GM10266 (cell line): ENCODE results near the gene DOCK4.

Source experiments
- DNase-seq: peaks from one replicate; pipeline ENCODE4 v3.0.0; 2012; ENCODE audit errors: extremely low spot score
- CTCF ChIP-seq: IDR thresholded peaks from 2 replicates; pipeline ENCODE4 v1.5.1; 2012; ENCODE audit warnings: mild to moderate bottlenecking, low read depth; ENCODE audit not compliant: control insufficient read depth, insufficient read depth; ENCODE audit errors: missing control alignments

DOCK4 gene

DNA sequence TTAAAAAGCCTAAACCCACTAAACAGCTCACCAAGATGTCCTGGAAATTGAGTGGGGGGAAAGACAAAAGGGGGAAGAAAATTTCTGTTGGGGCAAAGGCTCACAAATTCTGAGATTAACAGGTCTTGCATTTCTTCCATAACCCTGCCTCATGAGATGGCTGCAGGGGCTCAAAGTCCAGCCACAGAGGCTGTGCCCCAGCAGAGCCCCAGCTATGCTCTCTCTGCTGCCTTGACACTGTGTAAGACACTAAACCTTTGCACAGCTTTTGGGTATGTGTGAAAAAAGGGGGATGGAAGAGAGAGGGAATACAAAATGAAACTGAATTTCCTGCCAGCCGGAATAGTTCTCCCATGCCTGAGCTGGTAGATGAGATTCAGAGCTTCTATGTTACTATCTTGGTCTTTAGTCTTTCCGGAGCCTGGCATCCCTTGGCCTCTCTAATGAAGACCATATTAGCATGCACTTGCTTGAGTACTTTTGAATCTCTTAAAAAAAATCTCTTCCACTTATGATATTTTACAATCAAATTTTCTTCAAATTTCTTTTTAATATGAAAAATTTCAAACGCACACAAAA is 403.9 kb downstream of the DOCK4 start:
- DNase-seq = no peak
- no peak for TF ChIP-seq CTCF

DNA sequence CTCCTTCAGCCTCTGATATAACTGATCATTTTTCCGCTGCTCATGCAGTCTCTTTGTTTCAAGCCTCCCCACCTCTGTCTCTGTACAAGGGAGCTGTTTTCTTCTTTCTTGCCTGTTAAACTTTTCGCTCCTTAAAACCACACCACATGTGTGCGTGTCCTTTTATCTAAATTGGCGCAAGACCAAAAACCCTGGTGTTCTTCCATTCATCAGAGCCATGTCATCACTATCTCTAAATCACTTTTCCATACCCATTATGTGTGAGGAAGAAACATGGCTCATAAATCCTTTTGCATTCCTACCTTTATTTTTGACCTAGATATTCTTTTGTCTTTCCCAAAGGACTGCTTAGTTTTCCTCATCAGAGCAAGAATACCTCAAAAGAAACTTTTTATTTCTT is 404.9 kb downstream of the DOCK4 start:
- no peak for TF ChIP-seq CTCF

DNA sequence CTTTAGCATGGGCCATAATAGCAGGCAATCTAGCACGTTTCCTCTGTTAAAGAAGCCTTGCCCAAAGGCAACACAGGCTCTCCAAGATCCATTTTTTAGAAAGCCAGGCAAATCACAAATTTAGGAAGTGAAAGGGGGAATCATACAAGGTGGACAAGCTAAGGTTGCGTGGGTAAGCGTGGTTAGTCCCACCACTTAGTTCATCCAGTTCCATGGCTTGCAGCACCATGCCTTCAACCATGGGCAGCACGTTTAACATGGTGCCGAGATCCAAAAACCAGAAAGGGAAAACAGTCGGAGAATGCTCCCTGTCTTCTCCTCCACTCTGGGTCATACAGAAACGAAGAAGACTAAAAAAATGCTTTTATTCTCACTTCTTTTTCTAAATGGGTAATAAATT is 409.5 kb downstream of the DOCK4 start:
- TF ChIP-seq CTCF = no peak
- DNase-seq = no peak

More for the DNA sequence above, 404.9 kb downstream of the DOCK4 start:
- DNase-seq = no peak

DNA sequence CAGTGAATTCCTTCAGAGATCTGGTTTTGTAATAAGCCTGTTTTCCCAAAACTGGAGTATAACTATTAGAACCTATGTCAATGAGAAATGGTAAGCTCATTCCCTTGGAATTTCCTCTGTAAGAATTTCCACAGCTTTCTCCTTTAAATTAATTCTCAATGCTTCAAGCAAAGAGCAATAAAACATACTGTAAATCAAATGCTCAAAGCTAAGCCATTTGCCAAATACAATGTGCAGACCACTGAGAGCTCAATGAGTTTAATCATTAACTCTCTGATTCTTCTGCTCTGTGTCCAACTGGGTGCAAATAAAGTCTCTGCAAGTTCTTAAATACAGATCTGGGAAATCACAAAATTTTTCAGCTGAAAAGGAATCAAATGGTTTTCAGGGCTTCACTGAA is 416.3 kb downstream of the DOCK4 start:
- TF ChIP-seq CTCF = no peak
- no peak for DNase-seq

DNA sequence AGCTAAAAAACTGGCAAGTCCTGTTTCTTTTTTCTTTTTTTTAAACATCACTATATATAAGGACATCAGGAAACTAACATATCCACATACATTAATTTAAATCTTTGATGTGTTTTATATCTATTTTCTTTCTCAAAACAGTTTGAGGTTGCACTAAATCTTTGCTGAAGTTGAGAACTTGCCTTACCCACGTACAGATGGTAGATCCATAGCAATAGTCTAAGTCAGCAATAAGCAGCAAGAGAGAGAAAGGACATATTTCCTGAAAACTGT is 417.2 kb downstream of the DOCK4 start:
- DNase-seq = no peak
- no peak for TF ChIP-seq CTCF

GRCh38 chr7:111788286-111789047 is 417.7 kb downstream of the DOCK4 start:
- DNase-seq = no peak
- no peak for TF ChIP-seq CTCF

- no peak for TF ChIP-seq CTCF
Observed at GRCh38 chr7:111787741-111788140, 418.5 kb downstream of the DOCK4 start.

More at GRCh38 chr7:111787741-111788140, 418.5 kb downstream of the DOCK4 start:
- DNase-seq = no peak
